Glomerular visceral epithelial cell (primary cell): ENCODE measurements around the gene EIF2B2.
A peak's percentile ranks its signal among the peaks of the same experiment; 100 is the strongest.

Experiments
- DNase-seq: peaks from one replicate; pipeline ENCODE4 v3.0.0-alpha.2; 2016; ENCODE audit errors: extremely low spot score

EIF2B2 gene

GRCh38 chr14:75042035-75042434 lies 39.3 kb downstream of the EIF2B2 start:
- peak; percentile 35 for DNase-seq

GRCh38 chr14:75044322-75044721 lies 41.6 kb downstream of the EIF2B2 start:
- peak; percentile 63 for DNase-seq

- no peak for DNase-seq
Measured at GRCh38 chr14:75044752-75045151, 42.0 kb downstream of the EIF2B2 start.

- DNase-seq, result no peak
Measured at GRCh38 chr14:75046275-75046674, 43.6 kb downstream of the EIF2B2 start.

- DNase-seq, result no peak
Measured at GRCh38 chr14:75046899-75047298, 44.2 kb downstream of the EIF2B2 start.

- no peak for DNase-seq
Measured at GRCh38 chr14:75047506-75047905, 44.8 kb downstream of the EIF2B2 start.

- no peak for DNase-seq
Measured at GRCh38 chr14:75048101-75048500, 45.4 kb downstream of the EIF2B2 start.

GRCh38 chr14:75049136-75049535 lies 46.4 kb downstream of the EIF2B2 start:
- no peak for DNase-seq

GRCh38 chr14:75049731-75050201 lies 47.0 kb downstream of the EIF2B2 start:
- DNase-seq, result no peak

GRCh38 chr14:75050852-75051555 lies 48.3 kb downstream of the EIF2B2 start, which contains the start of gene MLH3:
TSS of gene MLH3 (minus strand) at chr14:75051467. CDS start at chr14:75049655, 1,812 bp downstream.
- peak; percentile 93 for DNase-seq

- no peak for DNase-seq
Measured at GRCh38 chr14:75051556-75051899, 48.8 kb downstream of the EIF2B2 start.

GRCh38 chr14:75053396-75054291 lies 50.9 kb downstream of the EIF2B2 start:
- no peak for DNase-seq

- no peak for DNase-seq
Measured at GRCh38 chr14:75054421-75054820, 51.7 kb downstream of the EIF2B2 start.

- DNase-seq, result no peak
Measured at GRCh38 chr14:75059642-75060041, 56.9 kb downstream of the EIF2B2 start.

GRCh38 chr14:75060420-75060819 lies 57.7 kb downstream of the EIF2B2 start:
- no peak for DNase-seq
